GM12801 (cell line): ENCODE measurements around the gene CCDC50.

ENCODE experiments used
- TF ChIP-seq, protein P1 (sequence below): IDR thresholded peaks from one replicate; pipeline ENCODE4 v1.5.1; 2011; ENCODE audit warnings: control low read depth; ENCODE audit not compliant: insufficient read length; ENCODE audit errors: extremely low read depth

Gene CCDC50

DNA sequence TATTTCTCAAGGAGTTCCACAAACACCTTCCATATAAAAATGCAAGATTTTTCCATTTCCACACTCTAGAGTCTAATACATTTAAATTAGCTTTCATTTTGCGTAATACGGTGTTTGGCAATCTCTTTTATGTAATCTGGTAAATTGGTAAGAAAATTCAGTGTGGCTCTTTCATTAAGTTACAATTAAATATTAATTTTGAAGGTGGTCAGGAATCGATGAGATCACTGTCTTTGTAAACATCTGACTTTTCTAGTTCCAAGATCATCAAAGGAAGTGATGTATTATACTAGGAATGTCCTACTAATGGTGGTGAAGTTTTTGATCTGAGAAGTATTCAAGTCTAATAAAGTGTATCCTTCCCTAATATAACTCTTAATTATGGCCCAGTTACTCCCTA is 2.2 kb downstream of the CCDC50 start:
- TF ChIP-seq, protein P1, sequence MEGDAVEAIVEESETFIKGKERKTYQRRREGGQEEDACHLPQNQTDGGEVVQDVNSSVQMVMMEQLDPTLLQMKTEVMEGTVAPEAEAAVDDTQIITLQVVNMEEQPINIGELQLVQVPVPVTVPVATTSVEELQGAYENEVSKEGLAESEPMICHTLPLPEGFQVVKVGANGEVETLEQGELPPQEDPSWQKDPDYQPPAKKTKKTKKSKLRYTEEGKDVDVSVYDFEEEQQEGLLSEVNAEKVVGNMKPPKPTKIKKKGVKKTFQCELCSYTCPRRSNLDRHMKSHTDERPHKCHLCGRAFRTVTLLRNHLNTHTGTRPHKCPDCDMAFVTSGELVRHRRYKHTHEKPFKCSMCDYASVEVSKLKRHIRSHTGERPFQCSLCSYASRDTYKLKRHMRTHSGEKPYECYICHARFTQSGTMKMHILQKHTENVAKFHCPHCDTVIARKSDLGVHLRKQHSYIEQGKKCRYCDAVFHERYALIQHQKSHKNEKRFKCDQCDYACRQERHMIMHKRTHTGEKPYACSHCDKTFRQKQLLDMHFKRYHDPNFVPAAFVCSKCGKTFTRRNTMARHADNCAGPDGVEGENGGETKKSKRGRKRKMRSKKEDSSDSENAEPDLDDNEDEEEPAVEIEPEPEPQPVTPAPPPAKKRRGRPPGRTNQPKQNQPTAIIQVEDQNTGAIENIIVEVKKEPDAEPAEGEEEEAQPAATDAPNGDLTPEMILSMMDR: no peak

DNA sequence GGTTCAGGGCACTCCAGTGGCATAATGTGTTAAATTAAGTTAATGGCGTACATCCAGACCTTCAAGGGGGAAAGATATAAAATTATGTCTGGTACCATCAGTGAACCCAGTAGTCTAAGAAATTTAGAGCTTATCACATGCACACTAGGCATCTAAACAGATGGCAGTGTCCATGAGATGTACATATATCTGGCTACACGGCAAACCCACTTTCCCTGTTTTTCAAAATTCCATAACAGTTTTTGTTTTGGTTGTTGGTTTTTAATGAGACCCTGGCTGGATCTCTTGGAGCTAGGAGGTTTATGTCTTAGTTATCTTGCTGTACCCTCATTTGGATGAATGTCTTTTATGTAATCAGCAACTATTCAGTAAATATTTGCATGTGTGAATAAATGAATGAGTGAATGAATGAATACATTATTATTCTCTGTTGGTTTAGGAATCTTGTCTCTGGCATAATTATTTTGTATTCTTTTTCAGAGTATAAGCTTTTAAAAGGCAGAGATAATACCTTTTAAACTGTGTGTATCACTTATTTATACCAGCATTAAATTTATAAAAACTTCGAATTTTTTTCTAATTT is 4.2 kb downstream of the CCDC50 start:
- TF ChIP-seq, protein P1: no peak

DNA sequence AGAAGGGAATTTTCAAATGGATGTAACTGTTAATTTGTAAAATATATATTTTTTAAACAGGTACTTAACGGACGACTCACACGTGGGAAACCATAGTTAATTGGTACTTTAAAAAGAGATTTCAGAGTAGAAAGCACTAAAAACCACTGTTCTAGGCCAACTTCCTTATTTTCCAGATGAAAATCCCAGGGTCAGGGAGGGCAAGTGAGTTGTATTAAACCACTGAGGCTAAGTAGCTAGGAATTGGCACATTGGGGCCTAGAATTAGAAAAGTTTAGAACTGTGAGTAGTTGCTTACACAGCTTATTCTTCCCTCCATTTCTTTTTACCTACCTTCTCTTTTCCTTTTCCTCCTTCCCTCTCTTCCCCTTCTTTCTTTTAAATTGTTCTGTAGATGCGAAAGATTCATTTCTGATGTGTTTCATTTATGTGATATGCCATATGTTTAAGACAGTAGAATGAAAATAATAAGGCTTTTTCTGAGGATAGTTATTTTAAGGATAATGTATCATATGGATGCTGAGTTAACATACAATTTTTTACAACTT is 5.2 kb downstream of the CCDC50 start:
- TF ChIP-seq, protein P1: no peak

DNA sequence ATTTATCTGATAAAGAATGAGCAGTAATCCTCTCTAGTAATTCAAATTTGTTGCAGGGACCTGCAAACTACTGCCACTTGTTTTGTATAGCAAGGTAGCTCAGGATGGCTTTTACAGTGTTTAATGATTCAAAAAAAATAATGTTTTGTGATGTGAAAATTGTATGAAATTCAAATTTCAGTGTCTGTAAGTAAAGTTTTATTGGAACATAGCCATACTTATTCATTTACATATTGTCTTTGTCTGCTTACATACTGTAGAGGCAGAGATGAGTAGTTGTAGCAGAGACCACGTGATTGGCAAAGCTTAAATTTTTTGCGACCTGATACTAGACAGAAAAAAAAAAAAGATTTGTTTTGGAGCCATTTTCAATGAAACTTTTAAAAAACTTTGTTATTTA is 7.6 kb downstream of the CCDC50 start:
- TF ChIP-seq, protein P1: no peak

DNA sequence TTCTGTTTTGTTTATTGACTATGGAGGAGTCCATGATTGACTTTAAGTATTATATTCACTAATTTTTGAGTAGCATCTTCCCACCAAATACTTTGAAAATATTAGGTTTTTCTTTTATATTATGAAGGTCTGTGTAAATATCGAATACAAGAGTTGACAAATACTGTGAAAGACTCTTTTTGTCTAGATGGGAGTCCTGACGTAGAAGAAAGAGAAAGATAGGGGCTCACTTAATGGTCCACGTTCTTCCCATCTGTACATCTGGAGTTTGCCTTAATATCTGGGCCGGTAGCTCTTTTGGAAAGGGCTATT is 8.9 kb downstream of the CCDC50 start:
- TF ChIP-seq, protein P1: no peak

DNA sequence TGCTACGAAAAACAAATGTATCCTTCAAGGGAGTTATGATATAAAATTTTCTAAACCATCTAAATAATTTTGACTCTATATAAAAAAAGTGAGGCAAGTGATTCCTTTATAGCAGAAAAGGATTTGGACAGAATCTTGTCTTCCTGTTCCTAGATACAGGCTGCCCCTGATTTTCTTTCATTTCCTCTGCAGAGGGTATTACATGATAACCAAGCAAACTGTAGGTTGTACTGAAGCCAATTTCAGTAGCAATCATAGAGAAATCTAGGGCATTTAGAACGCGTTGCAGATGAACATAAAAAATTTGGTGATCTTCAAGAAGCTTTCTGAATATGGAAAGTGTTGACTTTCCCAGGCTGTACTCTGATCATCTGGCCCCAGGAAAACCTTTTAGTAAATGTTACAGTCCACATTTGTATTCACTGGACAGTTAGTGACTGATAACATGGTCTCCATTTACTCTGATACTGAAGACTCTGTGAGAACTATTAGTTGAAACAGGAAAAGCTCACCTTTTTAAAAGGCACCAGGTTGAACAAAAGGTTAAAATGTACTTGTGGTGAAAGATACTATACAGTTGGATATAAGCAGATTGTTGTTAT is 10.2 kb downstream of the CCDC50 start:
- TF ChIP-seq, protein P1: no peak

DNA sequence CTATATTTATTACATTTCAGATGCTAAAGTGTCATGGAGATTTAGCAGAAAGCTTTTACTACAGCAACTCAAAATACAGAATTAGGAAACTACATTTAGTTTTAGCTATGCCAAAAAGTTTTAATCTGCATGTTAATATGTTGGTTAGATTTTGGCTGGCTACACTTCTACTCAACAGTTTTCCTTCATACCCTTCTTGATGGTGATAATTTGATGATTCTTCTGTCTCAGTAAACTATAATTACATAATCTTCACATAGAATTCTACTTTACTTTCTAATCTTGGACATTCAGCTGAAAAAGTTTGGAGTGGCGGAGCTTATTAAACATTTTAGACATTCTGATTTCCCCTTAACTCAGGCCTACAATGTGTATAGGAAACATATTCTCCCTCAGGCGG is 11.2 kb downstream of the CCDC50 start:
- TF ChIP-seq, protein P1: no peak
